HK-2 (cell line): ENCODE data around the gene HADHA.
"Not testable (repeated sequence)": the region's sequence is repeated elsewhere in the genome, so short reads cannot be mapped to it uniquely, and the experiment has no call there.

Experiments
- DNase-seq: peaks from one replicate; pipeline ENCODE4 v3.0.0-alpha.2; 2018; ENCODE audit not compliant: unreplicated experiment

The HADHA gene

DNA sequence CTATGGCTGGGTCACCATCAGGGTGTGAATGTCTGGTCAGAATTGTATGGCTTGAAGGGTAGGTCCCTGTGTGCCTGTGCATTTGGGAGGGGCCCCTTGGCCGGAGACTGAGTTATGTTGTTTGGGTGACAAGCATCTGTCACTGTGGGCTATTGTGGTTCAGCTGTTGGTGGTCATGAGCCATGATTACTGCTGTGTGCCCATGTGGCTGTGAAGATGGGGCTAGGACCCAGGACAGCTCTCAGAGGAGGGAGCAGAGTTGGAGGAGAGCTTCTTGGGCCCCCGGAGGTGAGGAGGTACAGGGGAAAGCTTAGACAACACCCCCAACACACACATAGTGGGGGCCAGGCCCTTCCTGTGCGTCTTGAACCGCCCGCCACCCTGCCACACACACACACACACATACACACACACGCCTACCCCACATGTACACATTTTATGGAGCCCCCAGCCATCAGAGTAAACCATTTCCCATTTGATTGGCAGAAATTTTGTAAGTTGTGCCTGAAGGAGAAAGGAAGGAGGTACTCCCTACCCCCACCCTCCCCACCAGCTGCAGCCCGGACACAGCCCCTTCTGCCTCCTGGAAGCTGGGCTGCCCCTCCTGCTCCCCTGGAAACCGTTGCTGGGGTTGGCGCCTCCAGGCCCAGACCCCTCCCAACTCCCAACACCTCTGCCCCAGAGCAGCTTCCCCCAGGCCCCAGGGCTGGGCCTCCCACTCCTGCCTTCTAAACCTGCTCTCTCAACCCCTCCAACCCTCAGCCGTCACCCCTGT is 69.6 kb downstream of the HADHA start:
- DNase-seq: no peak

- DNase-seq: no peak
Measured at GRCh38 chr2:26173776-26174482, 70.5 kb downstream of the HADHA start.

- no peak for DNase-seq
Measured at GRCh38 chr2:26172871-26173775, 71.3 kb downstream of the HADHA start, which contains the start of gene GAREM2. GAREM2 (plus strand) TSS chr2:26173088; CDS start chr2:26173221, 133 bp downstream.

- no peak for DNase-seq
Measured at GRCh38 chr2:26172189-26172870, 72.1 kb downstream of the HADHA start.

DNA sequence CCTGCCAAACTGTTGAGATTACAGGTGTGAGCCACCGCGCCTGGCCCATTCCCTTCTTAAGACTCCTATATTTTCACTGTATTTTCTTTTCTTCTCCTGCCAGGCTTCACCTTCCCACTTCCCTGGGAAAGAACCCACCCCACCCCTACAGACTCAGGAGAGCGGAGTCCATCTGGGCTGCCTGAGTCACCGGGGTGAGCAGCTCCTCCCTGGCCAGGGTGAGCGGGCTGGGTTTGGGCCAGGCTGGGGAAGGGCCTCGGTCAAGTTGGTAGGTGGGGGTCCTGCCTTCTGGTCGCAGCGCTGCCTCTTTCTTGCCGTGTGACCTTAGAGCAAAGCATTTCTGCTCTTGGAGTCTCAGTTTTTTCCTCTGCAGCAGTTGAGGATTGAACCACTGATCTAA is 73.6 kb downstream of the HADHA start:
- DNase-seq: no peak

DNA sequence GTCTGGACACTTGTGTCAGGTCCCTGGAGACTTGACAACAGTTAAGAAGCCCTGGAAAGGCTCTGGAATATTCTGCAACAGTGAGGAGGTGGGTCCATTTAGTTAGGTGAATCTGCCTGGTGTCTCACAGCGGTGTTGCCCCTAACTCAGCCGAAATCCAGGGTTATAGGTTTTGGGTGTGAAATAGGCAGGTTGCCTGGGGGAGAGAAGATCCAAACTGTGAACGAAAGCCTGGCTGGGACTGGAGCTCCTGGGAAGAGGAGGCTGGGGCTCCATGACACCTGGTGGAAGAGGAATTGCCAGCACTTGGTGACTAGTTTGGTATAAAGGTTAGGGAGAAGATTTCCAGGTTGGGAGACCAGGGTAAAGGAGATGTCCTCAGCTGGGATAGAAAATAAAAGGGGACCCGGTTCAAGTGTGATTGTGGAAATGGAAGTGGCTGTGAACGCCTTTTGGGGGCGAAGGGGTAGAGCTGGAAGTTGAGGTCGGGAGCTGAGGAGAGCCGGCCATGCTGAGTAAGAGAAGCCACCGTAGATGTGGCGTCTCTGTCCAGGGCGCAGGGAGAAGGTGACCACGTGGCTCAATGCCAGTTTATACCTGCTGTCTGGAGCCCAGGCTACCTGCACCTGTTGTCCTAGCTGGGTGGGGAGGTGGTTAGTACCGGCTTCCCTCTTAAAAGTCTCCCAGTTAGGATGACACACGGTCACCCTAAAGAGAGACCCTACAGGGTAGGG is 74.6 kb downstream of the HADHA start:
- DNase-seq: no peak

GRCh38 chr2:26169226-26169625 is 75.2 kb downstream of the HADHA start:
- DNase-seq: no peak

GRCh38 chr2:26168785-26169184 is 75.6 kb downstream of the HADHA start:
- DNase-seq: no peak

DNA sequence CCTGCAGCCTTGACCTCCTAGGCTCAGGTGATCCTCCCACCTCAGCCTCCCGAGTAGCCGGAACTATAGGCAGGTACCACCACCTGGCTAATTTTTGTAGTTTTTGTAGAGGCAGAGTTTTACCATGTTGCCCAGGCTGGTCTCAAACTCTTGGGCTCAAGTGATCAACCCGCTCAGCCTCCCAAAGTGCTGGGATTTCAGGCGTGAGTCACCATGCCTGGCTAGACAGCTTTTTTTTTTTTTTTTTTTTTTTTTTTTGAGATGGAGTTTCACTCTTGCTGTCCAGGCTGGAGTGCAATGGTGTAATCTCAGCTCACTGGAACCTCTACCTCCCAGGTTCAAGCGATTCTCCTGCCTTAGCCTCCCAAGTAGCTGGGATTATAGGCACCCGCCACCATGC is 77.9 kb downstream of the HADHA start:
- DNase-seq: not testable (repeated sequence)

- DNase-seq: no peak
Measured at GRCh38 chr2:26165403-26165802, 79.0 kb downstream of the HADHA start.

GRCh38 chr2:26164641-26165211 is 79.7 kb downstream of the HADHA start:
- DNase-seq: no peak

DNA sequence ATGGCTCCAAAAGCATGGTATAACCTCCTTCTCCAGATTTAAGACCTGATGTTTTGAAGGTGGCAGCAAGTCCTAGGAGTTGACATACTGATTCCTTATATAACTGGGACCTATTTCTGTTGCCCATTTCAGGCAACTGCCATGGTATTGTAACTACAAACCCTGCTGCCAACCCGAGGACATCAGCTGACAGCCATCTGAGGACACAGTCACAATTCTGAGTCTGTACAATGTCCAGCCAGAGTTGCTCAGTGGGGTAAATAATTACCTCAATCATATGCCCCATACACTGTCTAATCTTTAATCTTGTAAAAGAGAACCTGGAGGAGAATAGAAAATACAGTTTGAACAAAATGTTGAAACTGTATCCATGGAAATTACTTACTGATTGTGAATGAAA is 80.2 kb downstream of the HADHA start:
- no peak for DNase-seq

DNA sequence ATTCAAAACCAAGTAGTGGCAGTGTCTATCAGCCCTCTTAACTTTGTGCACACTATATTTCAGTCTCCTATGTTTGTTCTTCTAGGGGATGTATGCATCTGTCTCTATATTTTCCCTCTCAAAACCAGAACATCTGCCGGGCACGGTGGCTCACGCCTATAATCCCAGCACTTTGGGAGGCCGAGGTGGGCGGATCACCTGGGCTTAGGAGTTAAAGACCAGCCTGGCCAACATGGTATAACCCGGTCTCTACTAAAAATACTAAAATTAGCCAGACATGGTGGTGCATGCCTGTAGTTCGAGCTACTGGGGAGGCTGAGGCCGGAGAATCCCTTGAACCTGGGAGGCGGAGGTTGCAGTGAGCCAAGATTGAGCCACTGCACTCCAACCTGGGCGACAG is 81.5 kb downstream of the HADHA start:
- no peak for DNase-seq

DNA sequence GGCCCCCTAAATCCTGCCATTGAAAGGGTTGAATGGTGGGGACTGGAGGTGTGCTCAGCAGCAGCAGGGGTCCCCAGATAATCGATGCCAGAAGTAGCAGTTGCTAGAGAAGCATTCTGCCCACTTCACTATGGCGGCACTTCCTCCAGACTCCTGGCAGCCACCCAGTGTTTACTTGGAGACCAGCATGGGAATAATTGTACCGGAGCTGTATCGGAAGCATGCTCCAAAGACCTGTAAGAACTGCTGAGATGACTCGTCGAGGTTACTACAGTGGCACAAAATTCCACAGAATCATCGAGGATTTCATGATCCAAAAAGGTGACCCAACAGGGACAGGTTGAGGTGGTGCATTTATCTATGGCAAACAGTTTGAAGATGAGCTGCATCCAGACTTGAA is 82.5 kb downstream of the HADHA start:
- DNase-seq: no peak

DNA sequence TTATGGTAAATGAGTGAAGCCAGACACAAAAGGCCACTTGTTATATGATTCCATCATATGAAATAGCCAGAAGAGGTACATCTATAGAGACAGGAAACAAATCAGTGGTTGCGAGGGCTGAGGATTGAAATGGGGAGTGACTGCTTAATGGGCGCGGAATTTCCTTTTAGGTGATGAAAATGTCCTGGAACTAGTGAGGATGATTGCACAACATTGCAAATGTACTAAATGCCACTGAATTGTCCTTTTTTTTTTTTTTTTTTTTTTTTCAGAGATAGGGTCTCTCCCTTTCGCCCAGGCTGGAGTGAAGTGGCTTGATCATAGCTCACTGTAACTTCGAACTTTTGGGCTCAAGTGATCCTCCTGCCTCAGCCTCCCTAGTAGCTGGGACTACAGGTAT is 86.9 kb downstream of the HADHA start:
- no peak for DNase-seq

GRCh38 chr2:26150243-26150642 is 94.2 kb downstream of the HADHA start:
- no peak for DNase-seq

GRCh38 chr2:26148501-26148900 is 95.9 kb downstream of the HADHA start:
- DNase-seq: no peak

DNA sequence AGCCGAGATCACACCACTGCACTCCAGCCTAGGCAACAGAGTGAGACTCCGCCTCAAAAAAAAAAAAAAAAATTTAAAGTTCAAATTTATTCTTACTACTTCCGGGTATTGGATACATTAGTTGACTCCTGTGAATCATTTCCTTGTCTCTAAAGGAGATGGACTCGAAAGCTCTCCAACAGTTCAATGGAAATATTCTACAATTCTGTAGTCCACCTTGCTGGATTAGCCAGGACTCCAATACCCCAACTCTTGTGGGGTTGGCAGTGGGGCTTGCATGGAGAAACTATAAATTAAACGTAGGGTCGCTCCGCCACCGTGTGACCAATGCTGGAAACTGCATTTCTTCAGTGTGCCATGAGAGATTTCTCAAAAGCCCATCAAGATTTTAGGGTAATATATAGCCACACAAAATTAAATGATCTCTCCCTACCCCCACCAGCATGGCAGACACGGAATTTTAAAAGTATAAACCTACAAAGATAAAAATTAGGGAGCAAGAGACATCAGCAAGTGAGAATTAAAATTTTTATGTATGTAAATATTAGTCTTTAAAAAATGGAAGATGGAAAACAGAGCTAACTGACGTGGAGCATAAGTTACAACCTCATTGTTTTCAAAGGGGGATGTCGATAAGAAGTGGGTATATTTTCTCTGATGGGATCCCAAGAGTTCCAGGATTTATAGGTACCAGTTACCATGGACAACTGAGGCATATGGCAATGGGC is 99.3 kb downstream of the HADHA start:
- peak; percentile 37 for DNase-seq

- no peak for DNase-seq
Measured at GRCh38 chr2:26144031-26144430, 100.4 kb downstream of the HADHA start.
